Measurements from ENCODE around the gene CGNL1. TPM values are rescaled to one million over a fixed set of nuclear protein-coding genes. Genes with fewer than 3 reads are reported as not detected.

Gene CGNL1
- total RNA-seq, 6 donors from 2014 or later: 40.1 to 81.8 (median 63.0) TPM

DNA sequence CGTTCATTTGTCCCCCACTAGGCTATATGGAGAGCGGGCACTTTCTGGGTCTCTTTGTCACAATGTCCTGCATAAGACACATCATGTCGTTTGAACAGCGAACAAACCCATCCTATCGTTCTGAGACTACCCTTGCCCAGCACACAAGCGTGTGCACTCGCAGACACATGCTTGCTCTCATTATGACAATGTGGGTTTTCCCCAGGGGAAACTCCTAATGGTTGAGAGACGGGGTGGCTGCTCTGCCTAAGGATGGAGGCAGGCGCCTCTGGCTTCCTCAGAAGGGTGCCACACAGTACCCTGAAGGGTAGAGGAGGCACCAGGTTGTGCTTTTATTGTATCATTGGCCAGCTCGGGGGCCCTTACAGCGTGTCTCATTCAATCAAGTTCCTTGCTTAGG lies 164.4 kb downstream of the CGNL1 start:
- Histone ChIP-seq H3K27ac (no peak overlapping the region), H3K36me3 (peaks cover 0 to 8% (median 8%) of the 10 kb centered on the region in 4 donors), H3K4me3 (no peak overlapping the region), H3K4me1 (peaks cover 0 to 5% (median 2%) of the 10 kb centered on the region in 4 donors), H3K9me3 (no peaks in the 10 kb centered on the region), H3K27me3 (no peaks in the 10 kb centered on the region)
- WGBS, 2 donors: 78 to 81% methylated on average over 7 to 11 of the region's 11 CpGs
- no peak for ATAC-seq (ENCODE audit: low FRiP score in 2 of 2)
- TF ChIP-seq POLR2A (IDR thresholded peaks at IDR 0.05): no peak
- TF ChIP-seq EP300 (IDR thresholded peaks at IDR 0.05): no peak
- TF ChIP-seq, protein P1, sequence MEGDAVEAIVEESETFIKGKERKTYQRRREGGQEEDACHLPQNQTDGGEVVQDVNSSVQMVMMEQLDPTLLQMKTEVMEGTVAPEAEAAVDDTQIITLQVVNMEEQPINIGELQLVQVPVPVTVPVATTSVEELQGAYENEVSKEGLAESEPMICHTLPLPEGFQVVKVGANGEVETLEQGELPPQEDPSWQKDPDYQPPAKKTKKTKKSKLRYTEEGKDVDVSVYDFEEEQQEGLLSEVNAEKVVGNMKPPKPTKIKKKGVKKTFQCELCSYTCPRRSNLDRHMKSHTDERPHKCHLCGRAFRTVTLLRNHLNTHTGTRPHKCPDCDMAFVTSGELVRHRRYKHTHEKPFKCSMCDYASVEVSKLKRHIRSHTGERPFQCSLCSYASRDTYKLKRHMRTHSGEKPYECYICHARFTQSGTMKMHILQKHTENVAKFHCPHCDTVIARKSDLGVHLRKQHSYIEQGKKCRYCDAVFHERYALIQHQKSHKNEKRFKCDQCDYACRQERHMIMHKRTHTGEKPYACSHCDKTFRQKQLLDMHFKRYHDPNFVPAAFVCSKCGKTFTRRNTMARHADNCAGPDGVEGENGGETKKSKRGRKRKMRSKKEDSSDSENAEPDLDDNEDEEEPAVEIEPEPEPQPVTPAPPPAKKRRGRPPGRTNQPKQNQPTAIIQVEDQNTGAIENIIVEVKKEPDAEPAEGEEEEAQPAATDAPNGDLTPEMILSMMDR (IDR thresholded peaks at IDR 0.05): no peak
- TF ChIP-seq POLR2AphosphoS5 (IDR thresholded peaks at IDR 0.05): no peak
- no peak for DNase-seq

DNA sequence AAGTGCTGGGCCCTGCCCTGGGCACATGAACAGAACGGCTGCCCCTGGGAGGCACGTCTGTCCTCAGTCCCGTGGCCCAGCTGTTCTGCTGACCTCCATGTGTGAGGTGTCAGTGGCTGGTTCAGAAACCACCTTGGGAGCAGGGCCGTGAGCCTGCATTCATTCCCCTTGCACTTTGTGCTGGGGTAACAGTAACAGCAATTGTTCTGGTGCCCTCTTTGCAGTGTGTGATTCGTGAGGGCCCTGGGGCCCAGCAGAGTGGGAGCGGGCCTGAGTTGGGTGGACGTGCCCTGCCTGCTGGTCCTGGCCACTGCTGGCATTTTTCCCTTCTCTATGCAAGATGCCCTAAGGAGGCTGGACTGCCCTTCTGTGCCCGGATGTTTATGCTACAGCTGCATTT lies 165.0 kb downstream of the CGNL1 start:
- H3K36me3 ChIP-seq: peaks cover 0 to 12% (median 9%) of the 10 kb centered on the region in 4 donors

DNA sequence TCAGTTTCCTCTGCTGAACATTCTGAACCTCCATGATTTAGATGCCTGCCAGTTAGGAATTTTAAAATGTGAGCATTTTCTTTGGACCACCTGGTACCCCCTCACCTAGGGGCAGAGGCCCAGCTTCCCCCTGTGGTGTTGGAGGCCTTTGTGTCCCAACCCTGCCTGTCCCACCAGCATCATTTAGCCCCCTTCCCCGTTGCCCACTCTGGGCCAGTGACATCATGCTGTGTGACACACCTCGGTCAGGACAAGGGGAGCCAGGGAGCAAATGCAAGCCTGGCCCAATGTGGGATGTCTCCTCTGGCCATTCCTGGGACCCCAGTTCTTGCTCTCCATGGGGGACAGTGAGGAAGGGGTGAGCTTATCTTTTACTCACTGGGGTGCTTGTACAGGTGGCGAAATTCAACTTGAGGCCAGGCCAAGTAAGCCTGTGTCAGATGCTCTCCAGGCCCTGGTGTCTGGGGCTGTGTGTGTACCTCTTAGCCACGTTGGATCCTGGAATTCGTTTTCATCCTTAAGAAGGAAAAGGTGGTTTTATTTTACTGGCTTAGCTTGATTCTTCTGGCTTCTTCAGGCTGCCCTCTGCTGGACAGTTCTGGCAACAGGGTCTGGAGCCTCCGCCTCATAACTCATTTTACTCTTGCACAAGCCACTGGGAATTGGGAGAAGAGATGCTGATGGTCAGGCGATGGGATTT lies 165.7 kb downstream of the CGNL1 start:
- TF ChIP-seq POLR2A (IDR thresholded peaks at IDR 0.05) (no peak), POLR2AphosphoS5 (IDR thresholded peaks at IDR 0.05) (no peak)
- TF ChIP-seq, protein P1 (IDR thresholded peaks at IDR 0.05): peak; percentile 60 to 76 (median 72)
- H3K9me3 ChIP-seq: no peaks in the 10 kb centered on the region
- no peak overlapping the region for H3K4me3 ChIP-seq
- peak in 1 of 2 donors; percentile 76 for ATAC-seq (ENCODE audit: low FRiP score in 2 of 2)
- H3K36me3 ChIP-seq: peaks cover 0 to 18% (median 9%) of the 10 kb centered on the region in 4 donors
- no peak for DNase-seq
- H3K27me3 ChIP-seq: no peaks in the 10 kb centered on the region
- WGBS, 2 donors: 37 to 52% methylated on average over 6 to 7 of the region's 7 CpGs
- peaks cover 0 to 5% (median 2%) of the 10 kb centered on the region in 4 donors for H3K4me1 ChIP-seq
- no peak overlapping the region for H3K27ac ChIP-seq

More for the DNA sequence above, 165.0 kb downstream of the CGNL1 start:
- ATAC-seq (ENCODE audit: low FRiP score in 2 of 2): no peak
- Histone ChIP-seq H3K9me3 (no peaks in the 10 kb centered on the region), H3K27ac (no peak overlapping the region), H3K27me3 (no peaks in the 10 kb centered on the region), H3K4me1 (peaks cover 0 to 5% (median 2%) of the 10 kb centered on the region in 4 donors), H3K4me3 (no peak overlapping the region)
- TF ChIP-seq EP300 (IDR thresholded peaks at IDR 0.05) (no peak), POLR2AphosphoS5 (IDR thresholded peaks at IDR 0.05) (no peak), POLR2A (IDR thresholded peaks at IDR 0.05) (no peak)
- TF ChIP-seq, protein P1 (IDR thresholded peaks at IDR 0.05): no peak
- DNase-seq: no peak
- WGBS, 2 donors: 80 to 90% methylated on average over 8 of the region's 8 CpGs

GRCh38 chr15:57542505-57542817 lies 166.2 kb downstream of the CGNL1 start:
- no peaks in the 10 kb centered on the region for H3K27me3 ChIP-seq
- ATAC-seq (ENCODE audit: low FRiP score in 2 of 2) (no peak), DNase-seq (no peak)
- no peaks in the 10 kb centered on the region for H3K9me3 ChIP-seq
- peaks cover 0 to 23% (median 13%) of the 10 kb centered on the region in 4 donors for H3K36me3 ChIP-seq
- peaks cover 0 to 5% (median 2%) of the 10 kb centered on the region in 4 donors for H3K4me1 ChIP-seq
- 46 to 51% methylated on average over 3 to 4 of the region's 4 CpGs for WGBS, 2 donors
- H3K4me3 ChIP-seq: no peak overlapping the region
- TF ChIP-seq POLR2A (IDR thresholded peaks at IDR 0.05): no peak
- TF ChIP-seq EP300 (IDR thresholded peaks at IDR 0.05): no peak
- TF ChIP-seq, protein P1 (IDR thresholded peaks at IDR 0.05): peak in 1 of 6 experiments; percentile 3
- TF ChIP-seq POLR2AphosphoS5 (IDR thresholded peaks at IDR 0.05): no peak
- no peak overlapping the region for H3K27ac ChIP-seq

Data from upper lobe of left lung (tissue), 6 donors.